NCI-H2171 treated with DMSO at 0.1 percent for 48 hours (cell line): ENCODE data around the gene RNF217.

Experiments used
- DNase-seq: peaks from one replicate; lab custom pipeline; 2025; lab: John Stamatoyannopoulos, UW

RNF217 gene

GRCh38 chr6:124987999-124988591 lies 25.9 kb downstream of the RNF217 start:
- DNase-seq, result no peak

GRCh38 chr6:124989136-124989983 lies 27.1 kb downstream of the RNF217 start:
- no peak for DNase-seq

- no peak for DNase-seq
Observed at GRCh38 chr6:124990988-124991387, 28.8 kb downstream of the RNF217 start.

- no peak for DNase-seq
Observed at GRCh38 chr6:124991764-124992295, 29.6 kb downstream of the RNF217 start.

GRCh38 chr6:124993327-124993726 lies 31.1 kb downstream of the RNF217 start:
- DNase-seq, result no peak

GRCh38 chr6:124994648-124995047 lies 32.4 kb downstream of the RNF217 start:
- DNase-seq, result no peak

- DNase-seq, result no peak
Observed at GRCh38 chr6:124995131-124995530, 32.9 kb downstream of the RNF217 start.

GRCh38 chr6:124995645-124996325 lies 33.5 kb downstream of the RNF217 start:
- DNase-seq, result no peak

GRCh38 chr6:124996411-124996810 lies 34.2 kb downstream of the RNF217 start:
- no peak for DNase-seq

- DNase-seq, result no peak
Observed at GRCh38 chr6:124997196-124997875, 35.1 kb downstream of the RNF217 start.

- DNase-seq, result peak; percentile 28
Observed at GRCh38 chr6:124999105-124999764, 37.0 kb downstream of the RNF217 start.

GRCh38 chr6:125001684-125002405 lies 39.6 kb downstream of the RNF217 start:
- DNase-seq, result peak; percentile 35

GRCh38 chr6:125002406-125002741 lies 40.1 kb downstream of the RNF217 start:
- DNase-seq, result no peak

GRCh38 chr6:125003070-125003469 lies 40.8 kb downstream of the RNF217 start:
- no peak for DNase-seq

- DNase-seq, result no peak
Observed at GRCh38 chr6:125004198-125004597, 42.0 kb downstream of the RNF217 start.

- DNase-seq, result no peak
Observed at GRCh38 chr6:125004797-125005595, 42.8 kb downstream of the RNF217 start.

- no peak for DNase-seq
Observed at GRCh38 chr6:125008261-125008703, 46.0 kb downstream of the RNF217 start.

- no peak for DNase-seq
Observed at GRCh38 chr6:125008957-125009356, 46.7 kb downstream of the RNF217 start.

GRCh38 chr6:125009578-125009977 lies 47.3 kb downstream of the RNF217 start:
- no peak for DNase-seq
